ENCODE data around the gene NAT10.

The NAT10 gene

GRCh38 chr11:34111722-34112270 lies 6.4 kb downstream of the NAT10 start:
- DNase-seq: no peak

- no peak for DNase-seq
Observed at GRCh38 chr11:34114014-34114413, 8.6 kb downstream of the NAT10 start.

GRCh38 chr11:34114471-34114870 lies 9.0 kb downstream of the NAT10 start:
- no peak for DNase-seq

GRCh38 chr11:34120651-34121050 lies 15.2 kb downstream of the NAT10 start:
- DNase-seq: no peak

GRCh38 chr11:34124885-34125668 lies 19.6 kb downstream of the NAT10 start:
- DNase-seq: no peak

- DNase-seq: no peak
Observed at GRCh38 chr11:34126959-34127848, 21.8 kb downstream of the NAT10 start.

- DNase-seq: no peak
Observed at GRCh38 chr11:34128824-34129223, 23.4 kb downstream of the NAT10 start.

- DNase-seq: no peak
Observed at GRCh38 chr11:34132261-34132965, 27.0 kb downstream of the NAT10 start.

GRCh38 chr11:34134765-34135164 lies 29.3 kb downstream of the NAT10 start:
- DNase-seq: no peak

GRCh38 chr11:34135439-34135838 lies 30.0 kb downstream of the NAT10 start:
- DNase-seq: no peak

- no peak for DNase-seq
Observed at GRCh38 chr11:34136420-34136819, 31.0 kb downstream of the NAT10 start.

GRCh38 chr11:34139346-34139745 lies 33.9 kb downstream of the NAT10 start:
- DNase-seq: no peak

GRCh38 chr11:34140149-34140548 lies 34.7 kb downstream of the NAT10 start:
- no peak for DNase-seq

GRCh38 chr11:34143048-34143447 lies 37.6 kb downstream of the NAT10 start:
- no peak for DNase-seq

GRCh38 chr11:34145073-34145472 lies 39.6 kb downstream of the NAT10 start:
- DNase-seq: no peak

- no peak for DNase-seq
Observed at GRCh38 chr11:34145847-34146381, 40.5 kb downstream of the NAT10 start.

GRCh38 chr11:34146411-34146810 lies 41.0 kb downstream of the NAT10 start:
- no peak for DNase-seq

GRCh38 chr11:34146866-34147265 lies 41.4 kb downstream of the NAT10 start:
- DNase-seq: no peak

GRCh38 chr11:34147581-34147980 lies 42.2 kb downstream of the NAT10 start:
- no peak for DNase-seq

GRCh38 chr11:34148504-34149165 lies 43.2 kb downstream of the NAT10 start:
- DNase-seq: no peak

GRCh38 chr11:34149274-34149673 lies 43.8 kb downstream of the NAT10 start:
- DNase-seq: no peak

- DNase-seq: no peak
Observed at GRCh38 chr11:34149786-34150185, 44.4 kb downstream of the NAT10 start.
